Measurements from ENCODE around the gene ACSF3.

- no peak for TF ChIP-seq CTCF (IDR thresholded peaks at IDR 0.05)
- TF ChIP-seq EP300 (IDR thresholded peaks at IDR 0.05) = no peak
These were observed 49.6 kb downstream of the ACSF3 start for GRCh38 chr16:89143201-89143741.
